SK-MEL-5 (cell line): ENCODE data around the gene WSCD1. TPM values are rescaled to one million over a fixed set of nuclear protein-coding genes. Genes with fewer than 3 reads are reported as not detected.

Experiments used
- DNase-seq: peaks from one replicate; pipeline ENCODE4 v3.0.0-alpha.2; 2016; ENCODE audit warnings: low read depth, low spot score
- in situ Hi-C: cut with HindIII; loops from 2 replicates; pipeline ENCODE4 v1.10.0; 2016; ENCODE audit warnings: low sequenced_read_pairs, high pct_unique_total_duplicates, low pct_unique_long_range_greater_than_20kb
- total RNA-seq: library from RNA; depleted of rRNA; stranded (reverse); fragments of >200 nt; shearing (Covaris generic); gene quantifications from 2 replicates; pipeline ENCODE4 v1.2.3, GENCODE V29; 2014

WSCD1 gene
- total RNA-seq, 1 experiment from 2014 or later = 0.66 TPM

DNA sequence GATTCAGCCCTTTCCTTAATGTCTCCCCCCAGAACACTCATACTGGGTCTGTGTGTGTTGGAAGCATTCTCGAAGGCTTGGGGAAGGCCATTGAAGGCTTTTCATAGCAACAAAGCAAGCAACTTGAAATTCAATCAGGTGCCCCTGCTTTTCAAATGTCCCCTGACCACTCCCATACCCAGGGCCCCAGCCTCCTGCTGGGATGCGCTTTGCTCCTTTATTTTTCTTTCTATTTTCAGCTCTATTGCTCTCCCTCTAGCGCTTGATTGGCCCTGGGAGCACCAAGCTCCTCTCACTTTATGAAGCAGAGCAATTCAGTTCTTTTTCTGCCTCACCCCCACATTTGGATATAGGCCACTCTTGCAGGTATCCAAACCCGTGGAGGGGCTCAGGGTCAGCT lies 92.0 kb downstream of the WSCD1 start:
- no peak for DNase-seq
- in situ Hi-C loops = no loop called here

DNA sequence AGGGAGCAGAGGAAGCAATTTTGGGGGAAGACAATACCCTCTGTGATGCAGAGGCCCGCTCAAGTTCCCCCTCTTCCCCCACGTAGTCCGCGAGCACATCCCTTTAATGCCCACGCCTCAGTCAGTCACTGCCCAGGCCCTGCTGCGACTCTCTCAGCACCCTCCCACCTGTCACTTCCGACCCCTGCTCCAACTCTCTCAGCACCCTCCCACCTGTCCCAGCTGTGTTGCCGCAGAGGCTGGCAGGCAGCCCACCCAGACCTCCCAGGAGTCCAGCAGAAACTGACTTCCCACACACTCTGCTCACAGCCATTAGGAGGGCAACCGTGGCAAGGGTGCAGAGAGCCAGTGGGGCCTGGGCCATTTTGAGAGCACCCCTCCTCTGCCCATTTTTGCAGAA lies 92.7 kb downstream of the WSCD1 start:
- DNase-seq = no peak

DNA sequence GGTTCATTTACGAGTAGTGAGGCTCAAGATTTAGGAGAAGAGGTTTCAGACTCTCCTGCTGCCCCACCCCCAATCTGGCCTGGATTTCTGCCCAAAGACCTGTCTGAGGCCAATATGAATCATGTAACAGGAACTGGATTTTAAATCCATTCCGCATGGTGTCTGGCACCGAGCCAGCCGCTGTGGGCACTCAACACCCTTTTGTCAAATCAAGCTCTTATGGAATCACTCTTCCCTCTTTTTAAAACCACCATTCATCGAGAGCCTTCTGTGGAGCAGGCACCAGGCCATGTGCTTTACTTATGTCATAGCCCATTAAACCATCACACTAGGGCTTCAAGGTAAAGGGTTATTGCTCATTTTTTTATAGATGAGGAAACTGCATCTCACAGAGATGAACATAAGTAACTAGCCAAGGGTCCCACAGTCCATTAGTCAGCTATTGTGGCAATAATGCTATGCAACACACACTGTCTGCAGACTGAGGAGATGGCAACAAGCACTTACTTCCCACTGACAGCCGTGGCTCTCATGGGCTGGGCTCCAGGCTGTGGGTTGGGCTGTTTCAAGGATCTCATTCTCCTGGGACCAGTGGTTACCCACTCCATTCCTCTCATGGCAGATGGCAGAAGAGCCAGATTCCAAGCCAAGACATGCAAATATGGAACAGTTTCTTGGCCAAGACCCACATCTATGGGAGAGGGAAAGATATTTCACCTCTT lies 93.6 kb downstream of the WSCD1 start:
- DNase-seq = peak; percentile 9
- in situ Hi-C loops = no loop called here

More for the DNA sequence above, 92.7 kb downstream of the WSCD1 start:
- in situ Hi-C loops = no loop called here

DNA sequence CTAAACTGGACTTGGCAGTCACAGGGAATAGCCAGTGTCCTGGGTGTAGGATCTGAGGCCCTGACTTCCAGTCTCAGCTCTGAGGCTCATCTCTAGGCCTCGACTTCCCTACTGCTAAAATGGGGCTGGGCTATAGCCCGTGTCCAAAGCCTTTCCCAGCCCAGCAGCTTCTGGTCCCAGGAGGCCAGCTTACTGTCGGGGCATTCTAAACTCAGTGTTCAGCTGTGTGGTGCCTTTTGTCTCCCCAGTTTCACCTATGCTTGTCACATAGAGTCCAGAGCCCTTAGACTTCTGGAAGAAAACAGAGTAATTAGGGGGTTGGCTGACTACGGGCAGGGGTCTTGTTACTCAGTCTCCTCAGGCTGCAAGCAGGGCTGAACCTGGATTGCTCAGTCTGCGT lies 94.8 kb downstream of the WSCD1 start:
- DNase-seq = no peak
- in situ Hi-C loops = no loop called here

DNA sequence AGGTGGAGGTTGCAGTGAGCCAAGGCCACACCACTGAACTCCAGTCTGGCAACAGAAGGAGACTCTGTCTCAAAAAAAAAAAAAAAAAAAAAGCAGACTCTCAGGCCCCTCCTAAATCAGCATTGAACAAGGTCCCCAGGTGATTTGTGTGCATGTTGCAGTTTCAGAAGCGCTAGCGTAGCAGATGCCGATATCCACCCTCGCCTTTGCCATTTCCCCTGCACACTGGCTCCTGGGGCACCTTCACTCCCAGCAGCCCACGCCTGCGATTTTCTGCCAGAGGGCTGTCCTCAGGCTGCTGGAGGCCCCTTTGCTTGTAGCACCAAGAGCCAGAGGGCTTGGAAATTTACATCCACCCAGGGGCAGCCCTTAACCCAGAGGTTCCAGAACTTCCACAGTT lies 95.6 kb downstream of the WSCD1 start:
- in situ Hi-C loops = no loop called here
- DNase-seq = no peak

DNA sequence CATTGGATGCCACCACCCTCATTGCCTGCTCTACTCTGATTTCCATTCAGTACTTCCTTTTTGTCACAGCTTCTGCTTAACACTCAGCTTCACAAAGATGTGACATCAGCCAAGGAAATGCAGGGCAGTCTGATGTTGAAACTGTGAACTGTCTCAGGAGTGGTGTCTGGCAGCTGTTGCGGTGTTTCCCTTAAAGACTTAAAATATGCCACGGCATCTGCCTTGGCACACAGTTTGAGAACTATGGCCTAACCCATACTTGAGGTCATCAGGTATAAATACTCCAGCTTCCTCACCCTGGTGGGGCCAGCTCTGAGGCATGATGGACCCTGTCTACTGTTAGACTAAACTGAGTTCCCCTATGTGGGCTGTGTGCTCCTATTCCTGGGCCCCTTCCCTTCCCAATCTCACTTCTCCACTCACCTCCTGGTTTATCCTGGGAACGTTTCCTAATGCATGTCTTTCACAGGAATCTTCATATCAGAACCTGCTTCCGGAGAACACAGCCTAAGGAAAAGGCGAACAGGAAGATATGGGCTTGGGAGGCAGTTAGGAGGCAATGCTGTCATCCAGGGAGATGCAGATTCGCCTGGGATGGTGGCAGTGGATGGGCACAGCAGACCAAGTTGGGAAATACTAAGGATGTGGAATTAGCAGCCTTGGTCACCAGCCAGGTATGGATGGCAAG lies 96.5 kb downstream of the WSCD1 start:
- in situ Hi-C loops = no loop called here
- DNase-seq = no peak

DNA sequence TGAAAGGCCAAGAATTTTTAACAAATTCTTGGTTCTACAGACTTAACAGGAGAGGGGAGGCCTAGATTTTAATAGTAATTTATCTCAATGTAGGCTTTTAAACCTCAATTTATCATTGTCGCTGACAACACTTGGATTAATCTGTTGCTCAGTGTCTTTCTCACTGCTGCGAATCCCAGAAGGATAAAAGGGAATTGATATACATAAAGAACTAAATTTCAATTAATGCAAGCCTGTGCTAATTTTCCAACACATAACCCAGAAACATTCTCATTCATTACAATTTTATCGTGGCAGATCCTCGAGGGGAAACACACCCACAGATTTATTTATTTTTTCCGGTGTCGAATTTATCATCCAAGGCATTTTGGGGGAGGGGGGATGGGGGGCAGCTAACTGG lies 98.1 kb downstream of the WSCD1 start:
- in situ Hi-C loops = no loop called here
- no peak for DNase-seq

DNA sequence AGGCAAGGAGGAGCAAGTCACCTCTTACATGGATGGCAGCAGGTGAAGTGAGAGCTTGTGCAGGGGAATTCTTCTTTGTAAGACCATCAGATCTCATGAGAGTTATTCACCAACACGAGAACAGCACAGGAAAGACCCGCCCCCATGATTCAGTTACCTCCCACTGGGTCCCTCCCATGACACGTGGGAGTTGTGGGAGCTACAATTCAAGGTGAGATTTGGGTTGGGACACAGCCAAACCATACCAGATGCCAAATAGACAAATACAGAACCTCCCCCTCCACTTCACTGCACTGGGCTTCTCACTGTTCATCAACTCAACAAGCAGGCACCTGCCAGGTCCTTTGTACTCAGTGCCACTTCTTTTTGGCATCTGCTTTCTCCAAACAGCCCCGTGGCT lies 100.2 kb downstream of the WSCD1 start:
- DNase-seq = no peak
- in situ Hi-C loops = no loop called here

DNA sequence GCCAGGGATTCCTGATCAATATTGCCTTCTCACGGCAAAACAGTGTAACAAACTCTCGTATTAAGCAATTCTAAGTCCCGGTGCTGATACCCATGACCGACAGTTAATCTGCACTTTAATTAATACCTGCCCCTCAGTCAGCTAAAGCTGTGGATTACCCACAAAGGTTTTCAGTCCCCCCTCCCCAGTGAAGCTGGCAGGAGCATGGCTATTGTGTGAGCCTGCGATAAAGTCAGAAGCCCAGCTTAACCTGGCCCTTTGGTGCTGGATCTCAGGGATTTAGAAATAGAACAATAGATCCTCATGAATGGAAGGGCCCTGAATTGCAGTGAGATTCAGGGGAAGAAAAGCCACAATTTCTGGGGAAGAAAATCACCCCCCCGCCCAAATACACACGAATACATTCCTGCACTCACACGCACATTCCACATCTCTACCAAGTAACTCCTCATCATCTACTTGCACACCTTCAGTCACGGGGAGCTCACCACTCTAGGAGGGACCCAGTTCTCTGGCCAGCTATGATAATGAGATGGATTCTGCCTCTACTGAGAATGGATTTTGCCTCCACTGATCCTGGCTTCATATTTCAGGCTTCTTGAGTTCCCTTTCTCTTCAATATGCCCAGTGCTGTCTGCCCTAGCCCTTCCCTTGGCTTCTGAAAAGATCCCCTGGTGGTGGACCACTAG lies 102.6 kb downstream of the WSCD1 start:
- in situ Hi-C loops = no loop called here
- no peak for DNase-seq

DNA sequence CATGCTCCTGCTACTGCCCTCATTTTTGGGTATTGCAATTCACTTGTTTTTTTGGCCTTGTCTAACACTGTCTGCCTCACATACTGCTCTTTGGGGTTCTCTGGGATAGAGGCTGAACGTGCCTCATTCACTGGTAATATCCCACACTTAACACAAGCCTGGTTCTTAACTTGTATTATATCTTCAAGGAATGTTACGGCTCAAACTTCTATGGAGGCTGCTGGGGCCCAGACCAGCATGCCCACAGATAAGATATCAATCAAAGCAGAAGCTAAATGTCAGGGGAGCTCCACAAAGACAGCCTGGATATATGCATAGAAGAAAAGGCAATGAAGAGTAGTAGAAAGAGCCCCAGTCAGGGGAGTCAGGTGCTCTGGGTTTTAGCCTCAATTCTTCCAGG lies 103.5 kb downstream of the WSCD1 start:
- DNase-seq = no peak
- in situ Hi-C loops = no loop called here
